Measurements from ENCODE around the gene LIN37. TPM values are rescaled to one million over a fixed set of nuclear protein-coding genes. Genes with fewer than 3 reads are reported as not detected.
A peak's percentile ranks its signal among the peaks of the same experiment; 100 is the strongest.

Gene LIN37
- total and polyA plus RNA-seq, 2 of the 13 experiments (the other 11 are each of a cell fraction or from before 2014, with no cell fraction given), result 6.3 to 8.7 TPM

GRCh38 chr19:35757749-35758608 is 9.6 kb downstream of the LIN37 start, which contains the start of gene PROSER3 (continued):
- TF ChIP-seq ZUFSP (CRISPR knock-in tag; IDR thresholded peaks at IDR 0.05; ENCODE audit: borderline replicate concordance), result no peak
- peak; percentile 61; the same call in 1 of the 2 replicates for TF ChIP-seq ZNF687 (CRISPR knock-in tag; IDR thresholded peaks at IDR 0.05)
- 0 out of 2 replicates have a peak, but pooled peaks have one; percentile 11 for TF ChIP-seq PAXIP1 (CRISPR knock-in tag; conservative IDR thresholded peaks at IDR 0.05)
- no peak for TF ChIP-seq ZNF644 (CRISPR knock-in tag; IDR thresholded peaks at IDR 0.05; ENCODE audit: low read depth)
- TF ChIP-seq U2AF2 (IDR thresholded peaks at IDR 0.05; ENCODE audit: low read depth, low read length), result peak; percentile 72; the same call in 1 of the 2 replicates
- peak; percentile 80; the same call in 1 of the 2 replicates for TF ChIP-seq HOXA5 (CRISPR knock-in tag; IDR thresholded peaks at IDR 0.05)
- TF ChIP-seq ZNF329 (CRISPR knock-in tag; IDR thresholded peaks at IDR 0.05; ENCODE audit: low read depth), result no peak
- TF ChIP-seq CENPBD1 (CRISPR knock-in tag; IDR thresholded peaks at IDR 0.05; ENCODE audit: borderline replicate concordance, low read depth), result no peak
- peak; percentile 58 for TF ChIP-seq PHF20 (CRISPR knock-in tag; IDR thresholded peaks at IDR 0.05)
- TF ChIP-seq THAP7 (CRISPR knock-in tag; IDR thresholded peaks at IDR 0.05), result 0 out of 2 replicates have a peak, but pooled peaks have one; percentile 75
- no peak for TF ChIP-seq HNRNPL (IDR thresholded peaks at IDR 0.05; ENCODE audit: low read depth, low read length)
- no peak for TF ChIP-seq JUN (CRISPR knock-in tag; IDR thresholded peaks at IDR 0.05)
- TF ChIP-seq ZFP91 (CRISPR knock-in tag; IDR thresholded peaks at IDR 0.05; ENCODE audit: borderline replicate concordance), result peak; percentile 65; the same call in 1 of the 2 replicates
- TF ChIP-seq KDM2A (CRISPR knock-in tag; IDR thresholded peaks at IDR 0.05; ENCODE audit: borderline replicate concordance, low read depth), result peak; percentile 69
